ENCODE measurements around the gene TAAR2.
"Not testable (repeated sequence)": the region's sequence is repeated elsewhere in the genome, so short reads cannot be mapped to it uniquely, and the experiment has no call there.

The TAAR2 gene

GRCh38 chr6:132643547-132643946, 19.5 kb upstream of the TAAR2 start:
- H3K4me3 ChIP-seq (ENCODE audit: low read depth, low read length): no peak overlapping the region
- TF ChIP-seq CTCF (IDR thresholded peaks at IDR 0.05; ENCODE audit: borderline replicate concordance, insufficient read depth, low read depth, low read length): no peak

GRCh38 chr6:132637135-132637534, 13.1 kb upstream of the TAAR2 start:
- not testable (repeated sequence) for H3K4me3 ChIP-seq (ENCODE audit: low read depth, low read length)

- H3K4me3 ChIP-seq (ENCODE audit: low read depth, low read length): not testable (repeated sequence)
These were observed 11.8 kb upstream of the TAAR2 start for GRCh38 chr6:132635906-132636305.

- H3K4me3 ChIP-seq (ENCODE audit: low read depth, low read length): not testable (repeated sequence)
These were observed 11.2 kb upstream of the TAAR2 start for GRCh38 chr6:132635288-132635687.

- no peak for TF ChIP-seq CTCF (IDR thresholded peaks at IDR 0.05; ENCODE audit: borderline replicate concordance, insufficient read depth, low read depth, low read length)
- no peak overlapping the region for H3K4me3 ChIP-seq (ENCODE audit: low read depth, low read length)
These were observed 10.7 kb upstream of the TAAR2 start for GRCh38 chr6:132634796-132635195.

GRCh38 chr6:132633362-132633761, 9.3 kb upstream of the TAAR2 start:
- TF ChIP-seq CTCF (IDR thresholded peaks at IDR 0.05; ENCODE audit: borderline replicate concordance, insufficient read depth, low read depth, low read length): no peak
- H3K4me3 ChIP-seq (ENCODE audit: low read depth, low read length): no peak overlapping the region

- TF ChIP-seq CTCF (IDR thresholded peaks at IDR 0.05; ENCODE audit: borderline replicate concordance, insufficient read depth, low read depth, low read length): no peak
- no peak overlapping the region for H3K4me3 ChIP-seq (ENCODE audit: low read depth, low read length)
These were observed 799 bp downstream of the TAAR2 start for GRCh38 chr6:132623106-132623845.

GRCh38 chr6:132616677-132617076, 7.4 kb downstream of the TAAR2 start:
- TF ChIP-seq CTCF (IDR thresholded peaks at IDR 0.05; ENCODE audit: borderline replicate concordance, insufficient read depth, low read depth, low read length): no peak

GRCh38 chr6:132614554-132614953, 9.5 kb downstream of the TAAR2 start:
- no peak for TF ChIP-seq CTCF (IDR thresholded peaks at IDR 0.05; ENCODE audit: borderline replicate concordance, insufficient read depth, low read depth, low read length)
- H3K4me3 ChIP-seq (ENCODE audit: low read depth, low read length): no peak overlapping the region

More at GRCh38 chr6:132616677-132617076, 7.4 kb downstream of the TAAR2 start:
- no peak overlapping the region for H3K4me3 ChIP-seq (ENCODE audit: low read depth, low read length)

Measured in GM12875 (cell line).